GM19438 (cell line): ENCODE data around the gene CHD2.

ENCODE experiments used
- ATAC-seq: cut with Tn5 transposase; IDR thresholded peaks from one replicate; pipeline ENCODE4 v1.9.1; 2021; ENCODE audit warnings: low read depth; ENCODE audit not compliant: unreplicated experiment

CHD2 gene

GRCh38 chr15:92884436-92885223 lies 15.5 kb upstream of the CHD2 start:
- no peak for ATAC-seq

- ATAC-seq: no peak
These were observed 14.7 kb upstream of the CHD2 start for GRCh38 chr15:92885224-92886041.

DNA sequence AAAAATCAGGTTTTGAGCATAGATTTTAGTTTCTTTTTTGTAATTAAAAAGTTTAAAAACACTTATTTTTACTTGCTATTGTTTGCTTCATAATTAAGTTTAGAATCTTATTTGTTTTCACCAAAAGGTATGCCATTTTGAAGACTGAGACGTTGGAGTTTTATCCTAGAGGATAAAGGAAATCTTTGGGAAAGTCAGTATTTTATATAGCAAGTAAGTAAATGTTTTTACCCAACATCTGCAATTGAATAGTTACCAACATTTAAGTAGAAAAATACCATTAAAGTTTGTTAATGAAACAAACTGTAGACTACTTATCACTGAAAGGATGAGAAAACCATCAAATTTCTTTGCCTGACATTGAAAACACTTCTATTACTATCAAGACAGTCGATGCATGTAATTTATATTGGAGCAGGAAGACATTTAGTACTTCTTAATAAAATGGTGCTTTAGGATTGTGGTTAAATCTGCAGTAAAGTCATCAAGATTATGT lies 14.0 kb upstream of the CHD2 start:
- ATAC-seq: no peak

DNA sequence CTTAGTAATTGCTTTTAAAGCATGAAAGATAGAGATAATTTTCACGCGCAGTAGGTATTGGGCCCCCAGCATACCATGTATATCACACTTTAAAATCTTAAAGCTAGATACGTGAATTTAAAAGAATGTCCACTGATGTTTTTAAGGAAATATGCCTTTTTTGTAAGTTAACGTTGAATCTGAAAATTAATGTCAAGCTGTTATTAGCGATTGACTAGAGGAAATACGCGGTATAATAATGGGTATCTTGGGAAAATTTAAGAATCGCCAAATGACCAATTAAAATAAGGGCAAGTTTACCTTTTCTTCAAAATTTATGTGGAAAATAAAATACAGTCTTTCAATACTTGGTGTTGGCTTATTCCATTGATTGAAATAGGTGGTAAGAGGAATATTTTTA lies 13.3 kb upstream of the CHD2 start:
- no peak for ATAC-seq

DNA sequence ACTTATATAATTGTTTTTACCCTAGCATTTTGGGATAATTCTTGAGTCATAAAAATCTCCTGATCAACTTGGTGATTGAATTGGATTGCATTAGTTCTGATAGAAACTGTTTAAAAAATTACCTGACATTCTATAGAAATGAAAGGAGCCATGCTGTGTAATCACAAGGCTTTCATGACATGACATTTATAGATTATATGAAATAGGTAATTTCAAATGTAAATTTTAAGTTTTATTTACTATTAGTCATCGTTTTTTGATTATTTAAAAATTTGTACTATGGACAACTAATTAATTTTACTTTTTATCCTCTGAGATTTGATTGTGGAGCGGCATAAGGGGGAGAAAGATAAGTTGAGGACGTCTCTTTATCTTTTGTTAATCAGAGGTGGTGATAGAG lies 12.3 kb upstream of the CHD2 start:
- no peak for ATAC-seq

DNA sequence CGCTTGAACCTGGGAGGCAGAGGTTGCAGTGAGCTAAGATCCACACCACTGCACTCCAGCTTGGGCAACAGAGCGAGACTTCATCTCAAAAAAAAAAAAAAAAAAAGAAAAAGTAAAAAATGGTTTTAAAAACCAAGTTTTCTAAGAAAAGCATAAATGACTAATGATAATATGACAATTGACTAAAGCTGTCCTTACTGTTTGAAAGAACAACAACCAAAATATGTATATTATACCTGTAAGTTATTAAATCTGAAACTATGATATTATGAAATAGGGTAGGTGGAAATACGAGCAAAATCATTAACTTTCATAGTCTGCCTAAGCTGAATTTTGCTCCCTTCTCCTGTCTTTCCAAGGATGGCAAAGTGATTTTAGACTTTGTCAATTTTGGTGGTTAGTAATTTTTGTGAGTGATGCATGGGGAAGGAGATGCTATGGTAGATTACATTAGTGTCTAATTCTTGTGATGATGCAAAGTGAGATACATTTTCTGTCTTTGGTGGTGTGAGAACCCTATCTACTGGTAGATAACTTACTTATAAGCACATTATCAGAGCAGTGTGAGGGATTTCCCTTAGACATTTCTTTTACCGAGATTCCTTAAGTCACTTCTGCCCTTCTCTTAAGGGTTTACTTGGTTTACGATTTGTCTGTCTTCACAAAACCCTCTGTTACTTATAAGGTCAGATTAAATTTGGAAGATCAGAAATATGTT lies 10.6 kb upstream of the CHD2 start:
- ATAC-seq: no peak

GRCh38 chr15:92891533-92892200 lies 8.5 kb upstream of the CHD2 start:
- ATAC-seq: no peak

DNA sequence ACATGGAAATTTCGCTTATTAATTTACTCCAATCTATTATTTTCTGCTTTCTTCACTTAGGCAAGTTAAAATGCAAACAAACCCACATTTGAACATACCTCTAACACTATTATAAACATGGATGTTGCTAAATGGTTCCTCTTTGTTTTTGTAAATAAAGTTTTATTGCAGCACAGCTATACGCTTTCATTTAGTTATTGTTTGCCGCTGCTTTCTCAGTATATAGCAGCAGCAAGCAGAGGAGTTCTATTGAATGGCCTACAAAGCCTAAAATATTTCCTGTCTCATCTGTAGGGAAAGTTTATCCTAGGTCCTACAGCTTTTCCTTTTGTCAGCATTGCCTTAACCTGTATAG lies 7.9 kb upstream of the CHD2 start:
- ATAC-seq: no peak

- no peak for ATAC-seq
These were observed 6.9 kb upstream of the CHD2 start for GRCh38 chr15:92893200-92893599.

- ATAC-seq: no peak
These were observed 3.6 kb upstream of the CHD2 start for GRCh38 chr15:92896561-92896960.

GRCh38 chr15:92897620-92898019 lies 2.5 kb upstream of the CHD2 start:
- ATAC-seq: no peak

DNA sequence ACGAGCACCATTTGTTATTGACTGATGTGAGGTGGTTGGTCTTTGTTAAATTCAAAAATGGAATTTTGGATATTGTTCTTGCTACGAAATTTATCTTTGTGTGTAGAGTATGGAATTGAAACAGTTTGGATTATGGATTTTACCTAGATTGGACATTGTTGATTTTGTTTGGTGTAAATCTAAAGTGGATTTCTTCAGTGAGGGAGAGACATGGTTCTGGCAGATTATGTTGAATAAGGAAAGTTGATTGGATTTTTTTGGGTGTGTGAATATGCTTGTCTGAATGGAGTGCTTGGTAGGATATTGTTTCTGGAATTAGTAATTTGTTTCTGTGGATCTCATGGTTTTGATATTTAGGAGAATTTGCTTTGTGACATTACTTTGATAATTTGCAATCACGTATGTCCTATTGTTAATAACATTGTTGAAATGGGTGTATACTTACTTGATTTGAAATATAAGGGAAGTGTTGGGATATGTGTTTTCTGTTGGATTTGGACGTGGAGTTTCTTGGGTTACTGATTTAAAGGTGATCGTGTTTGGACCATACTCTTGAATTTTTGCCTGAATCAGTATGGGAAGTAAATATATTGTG lies 1.0 kb upstream of the CHD2 start:
- ATAC-seq: no peak

- ATAC-seq: no peak
These were observed 550 bp upstream of the CHD2 start for GRCh38 chr15:92899601-92899947.

- ATAC-seq: no peak
These were observed 577 bp downstream of the CHD2 start for GRCh38 chr15:92900731-92901071.

DNA sequence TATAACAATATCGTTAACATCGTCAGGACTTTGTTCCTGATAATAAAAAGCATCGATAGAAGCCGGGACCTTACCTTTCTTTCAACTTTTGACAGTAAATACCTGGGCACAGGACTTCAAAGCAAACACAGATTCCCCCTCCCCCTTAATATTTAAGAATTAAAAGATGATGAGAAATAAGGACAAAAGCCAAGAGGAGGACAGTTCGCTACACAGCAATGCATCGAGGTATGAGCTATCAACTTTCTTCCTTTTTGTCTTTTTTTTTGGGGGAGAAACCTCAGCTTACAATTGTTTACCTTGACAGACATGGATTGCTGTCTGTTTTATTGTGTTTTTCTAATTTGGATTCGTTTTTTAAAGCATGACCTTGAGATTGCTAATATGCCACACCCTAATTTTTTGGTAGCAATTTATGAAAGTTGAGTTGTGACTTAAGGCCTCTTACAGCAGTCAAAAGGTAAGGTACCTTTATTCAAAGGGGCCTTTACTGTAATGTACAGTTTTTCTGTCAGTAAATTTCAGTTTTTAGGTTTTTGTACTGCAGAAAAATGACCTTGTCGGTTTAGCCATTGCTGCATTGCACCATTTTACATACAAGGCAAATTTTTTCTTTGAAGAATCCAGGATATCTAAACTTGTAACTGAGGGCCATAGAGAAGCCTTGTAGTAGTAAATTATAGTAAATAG lies 1.1 kb downstream of the CHD2 start:
- ATAC-seq: no peak

DNA sequence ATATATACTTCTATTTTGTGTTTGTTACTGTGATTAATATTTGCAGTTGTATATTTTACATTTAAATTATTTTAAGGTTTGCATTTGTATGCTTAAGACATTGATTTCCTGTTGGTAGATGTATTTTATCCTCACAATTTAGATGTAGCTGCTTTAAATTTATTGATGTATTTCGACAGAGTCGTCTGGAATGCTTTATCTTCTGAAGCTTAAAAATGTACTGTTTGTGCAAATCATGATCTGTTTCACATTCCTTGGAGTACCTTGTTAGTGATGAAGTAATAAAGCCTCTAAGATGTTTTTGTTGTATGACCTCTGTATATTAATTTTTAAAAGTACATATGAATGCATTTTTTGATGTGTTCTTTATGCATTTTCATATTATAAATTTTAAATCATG lies 1.9 kb downstream of the CHD2 start:
- no peak for ATAC-seq

- no peak for ATAC-seq
These were observed 2.8 kb downstream of the CHD2 start for GRCh38 chr15:92902737-92903593.

DNA sequence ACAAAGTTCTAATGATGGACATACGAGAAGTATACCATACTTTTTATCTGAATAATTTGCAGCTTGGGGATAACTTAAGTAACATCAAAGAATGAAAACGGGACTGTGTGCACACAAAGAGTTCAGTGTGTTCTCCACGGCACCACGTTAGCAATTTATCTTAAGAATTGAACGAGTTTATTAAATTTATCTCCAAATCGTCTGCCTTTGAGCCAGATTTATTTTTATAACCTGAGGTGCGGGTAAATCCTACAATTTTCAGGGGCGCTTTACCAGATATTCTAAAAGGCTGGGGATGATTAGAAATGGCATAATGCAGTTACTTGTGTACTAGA lies 3.5 kb downstream of the CHD2 start:
- ATAC-seq: no peak
